HepG2 (cell line): ENCODE data around the gene PARP15. TPM values are rescaled to one million over a fixed set of nuclear protein-coding genes. Genes with fewer than 3 reads are reported as not detected.

Experiments used
- ATF7 ChIP-seq, 2 experiments: fragments of 450-650 bp in 1 of 2; sonication (generic) in 1 of 2; formaldehyde crosslinking in 1 of 2; IDR thresholded peaks; 2 replicates each; pipeline versions ENCODE4 v1.4.0 to v1.6.1; 2016 to 2020; ENCODE audit warnings: antibody characterized with exemption in 1 of 2, mild to moderate bottlenecking in 1 of 2, missing genetic modification reagents in 1 of 2
- KLF12 ChIP-seq: sonication (generic); formaldehyde crosslinking; IDR thresholded peaks from 2 replicates; pipeline ENCODE4 v1.4.0; 2020; ENCODE audit warnings: missing genetic modification reagents, borderline replicate concordance
- MED13 ChIP-seq: sonication (generic); formaldehyde crosslinking; IDR thresholded peaks from 2 replicates; pipeline ENCODE4 v1.5.0; 2020; ENCODE audit warnings: missing genetic modification reagents
- MEIS1 ChIP-seq: sonication (generic); formaldehyde crosslinking; IDR thresholded peaks from 2 replicates; pipeline ENCODE4 v1.9.0; 2021; ENCODE audit warnings: mild to moderate bottlenecking, missing genetic modification reagents, moderate library complexity, borderline replicate concordance
- NFIC ChIP-seq: IDR thresholded peaks from 2 replicates; pipeline ENCODE4 v1.6.1; 2012; ENCODE audit warnings: mild to moderate bottlenecking, low read length, inconsistent platforms
- PHF21A ChIP-seq: sonication (generic); formaldehyde crosslinking; IDR thresholded peaks from 2 replicates; pipeline ENCODE4 v1.5.0; 2020; ENCODE audit warnings: mild to moderate bottlenecking, missing genetic modification reagents
- TBX2 ChIP-seq: sonication (generic); formaldehyde crosslinking; IDR thresholded peaks from 2 replicates; pipeline ENCODE4 v1.5.0; 2020; ENCODE audit warnings: missing genetic modification reagents, mild to moderate bottlenecking, borderline replicate concordance
- ZBTB7A ChIP-seq: sonication (generic); formaldehyde crosslinking; IDR thresholded peaks from 2 replicates; pipeline ENCODE4 v1.8.0; 2022; ENCODE audit warnings: mild to moderate bottlenecking, missing genetic modification reagents
- ZNF772 ChIP-seq: sonication (generic); formaldehyde crosslinking; IDR thresholded peaks from 2 replicates; pipeline ENCODE4 v1.5.0; 2020; ENCODE audit warnings: mild to moderate bottlenecking, missing genetic modification reagents
- polyA plus RNA-seq, 8 experiments: library from polyadenylated mRNA; depleted of rRNA in 3 of 8; stranded (reverse) in 7 of 8; unstranded in 1 of 8; fragments of >200 nt; fragmentation: Illumina TruSeq in 4 of 8; extraction: Trizol in 4 of 8; gene quantifications; 2 replicates each; pipeline versions ENCODE4 v1.2.1 to v1.2.3, GENCODE V29; 2011 to 2016; ENCODE audit warnings: low read depth in 4 of 8, missing spikeins in 1 of 8, mixed read lengths in 1 of 8; ENCODE audit not compliant: insufficient read depth in 1 of 8
- total RNA-seq, 5 experiments: library from RNA; depleted of rRNA; stranded (reverse); fragments of >200 nt; fragmentation: Illumina TruSeq; extraction: Trizol; gene quantifications; 2 replicates each; pipeline ENCODE4 v1.2.3, GENCODE V29; 2016; ENCODE audit warnings: low read depth in 1 of 5
- TF ChIP-seq, protein P1 (sequence below): sonication (generic); formaldehyde crosslinking; IDR thresholded peaks from 2 replicates; pipeline ENCODE4 v1.4.0; 2020; ENCODE audit warnings: missing genetic modification reagents, borderline replicate concordance
- TF ChIP-seq, protein P2 (sequence below): sonication (generic); formaldehyde crosslinking; conservative IDR thresholded peaks from 2 replicates; pipeline ENCODE4 v1.8.0; 2022; ENCODE audit warnings: mild to moderate bottlenecking, moderate library complexity, missing genetic modification reagents
- TF ChIP-seq, protein P3 (sequence below): sonication (generic); formaldehyde crosslinking; IDR thresholded peaks from 2 replicates; pipeline ENCODE4 v1.4.0; 2020; ENCODE audit warnings: mild to moderate bottlenecking, missing genetic modification reagents, borderline replicate concordance
- TF ChIP-seq, protein P4 (sequence below): sonication (generic); formaldehyde crosslinking; IDR thresholded peaks from 2 replicates; pipeline ENCODE4 v1.5.0; 2020; ENCODE audit warnings: mild to moderate bottlenecking, missing genetic modification reagents, borderline replicate concordance
- TF ChIP-seq, protein P5 (sequence below): sonication (generic); formaldehyde crosslinking; IDR thresholded peaks from 2 replicates; pipeline ENCODE4 v1.5.0; 2020; ENCODE audit warnings: missing genetic modification reagents, mild to moderate bottlenecking, borderline replicate concordance

PARP15 gene
- total and polyA plus RNA-seq, 2 of the 13 experiments (the other 11 are each of a cell fraction or from before 2014, with no cell fraction given) = 0.02 TPM; not detected in 1

DNA sequence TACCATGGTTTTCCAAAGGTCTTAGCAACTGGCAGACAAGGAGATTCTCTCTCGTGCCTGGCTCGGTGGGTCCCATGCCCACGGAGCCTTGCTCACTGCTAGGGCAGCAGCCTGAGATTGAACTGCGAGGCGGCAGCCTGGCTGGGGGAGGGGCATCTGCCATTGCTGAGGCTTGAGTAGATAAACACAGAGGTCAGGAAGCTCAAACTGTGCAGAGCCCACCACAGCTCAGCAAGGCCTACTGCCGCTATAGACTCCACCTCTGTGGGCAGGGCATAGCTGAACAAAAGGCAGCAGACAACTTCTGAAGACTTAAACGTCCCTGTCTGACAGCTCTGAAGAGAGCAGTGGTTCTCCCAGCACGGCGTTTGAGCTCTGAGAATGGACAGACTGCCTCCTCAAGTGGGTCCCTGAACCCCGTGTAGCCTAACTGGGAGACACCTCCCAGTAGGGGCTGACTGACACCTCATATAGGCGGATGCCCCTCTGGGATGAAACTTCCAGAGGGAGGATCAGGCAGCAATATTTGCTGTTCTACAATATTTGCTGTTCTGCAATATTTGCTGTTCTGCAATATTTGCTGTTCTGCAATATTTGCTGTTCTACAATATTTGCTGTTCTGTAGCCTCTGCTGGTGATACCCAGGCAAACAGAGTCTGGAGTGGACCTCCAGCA lies 73.9 kb downstream of the PARP15 start (continued):
- TF ChIP-seq, protein P1, sequence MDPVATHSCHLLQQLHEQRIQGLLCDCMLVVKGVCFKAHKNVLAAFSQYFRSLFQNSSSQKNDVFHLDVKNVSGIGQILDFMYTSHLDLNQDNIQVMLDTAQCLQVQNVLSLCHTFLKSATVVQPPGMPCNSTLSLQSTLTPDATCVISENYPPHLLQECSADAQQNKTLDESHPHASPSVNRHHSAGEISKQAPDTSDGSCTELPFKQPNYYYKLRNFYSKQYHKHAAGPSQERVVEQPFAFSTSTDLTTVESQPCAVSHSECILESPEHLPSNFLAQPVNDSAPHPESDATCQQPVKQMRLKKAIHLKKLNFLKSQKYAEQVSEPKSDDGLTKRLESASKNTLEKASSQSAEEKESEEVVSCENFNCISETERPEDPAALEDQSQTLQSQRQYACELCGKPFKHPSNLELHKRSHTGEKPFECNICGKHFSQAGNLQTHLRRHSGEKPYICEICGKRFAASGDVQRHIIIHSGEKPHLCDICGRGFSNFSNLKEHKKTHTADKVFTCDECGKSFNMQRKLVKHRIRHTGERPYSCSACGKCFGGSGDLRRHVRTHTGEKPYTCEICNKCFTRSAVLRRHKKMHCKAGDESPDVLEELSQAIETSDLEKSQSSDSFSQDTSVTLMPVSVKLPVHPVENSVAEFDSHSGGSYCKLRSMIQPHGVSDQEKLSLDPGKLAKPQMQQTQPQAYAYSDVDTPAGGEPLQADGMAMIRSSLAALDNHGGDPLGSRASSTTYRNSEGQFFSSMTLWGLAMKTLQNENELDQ (CRISPR knock-in tag) = 0 out of 2 replicates have a peak, but pooled peaks have one; percentile 69
- TF ChIP-seq MEIS1 (CRISPR knock-in tag) = peak; percentile 88; the same call in 1 of the 2 replicates
- 0 out of 2 replicates have a peak, but pooled peaks have one; percentile 26 for TF ChIP-seq KLF12 (CRISPR knock-in tag)
- TF ChIP-seq MED13 (CRISPR knock-in tag) = peak; percentile 65; the same call in 1 of the 2 replicates
- TF ChIP-seq ATF7 (IDR thresholded peaks at IDR 0.05) = peak; percentile 89
- peak; percentile 92; the same call in 1 of the 2 replicates for TF ChIP-seq ATF7 (CRISPR knock-in tag; IDR thresholded peaks at IDR 0.05)
- TF ChIP-seq, protein P2, sequence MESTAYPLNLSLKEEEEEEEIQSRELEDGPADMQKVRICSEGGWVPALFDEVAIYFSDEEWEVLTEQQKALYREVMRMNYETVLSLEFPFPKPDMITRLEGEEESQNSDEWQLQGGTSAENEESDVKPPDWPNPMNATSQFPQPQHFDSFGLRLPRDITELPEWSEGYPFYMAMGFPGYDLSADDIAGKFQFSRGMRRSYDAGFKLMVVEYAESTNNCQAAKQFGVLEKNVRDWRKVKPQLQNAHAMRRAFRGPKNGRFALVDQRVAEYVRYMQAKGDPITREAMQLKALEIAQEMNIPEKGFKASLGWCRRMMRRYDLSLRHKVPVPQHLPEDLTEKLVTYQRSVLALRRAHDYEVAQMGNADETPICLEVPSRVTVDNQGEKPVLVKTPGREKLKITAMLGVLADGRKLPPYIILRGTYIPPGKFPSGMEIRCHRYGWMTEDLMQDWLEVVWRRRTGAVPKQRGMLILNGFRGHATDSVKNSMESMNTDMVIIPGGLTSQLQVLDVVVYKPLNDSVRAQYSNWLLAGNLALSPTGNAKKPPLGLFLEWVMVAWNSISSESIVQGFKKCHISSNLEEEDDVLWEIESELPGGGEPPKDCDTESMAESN (CRISPR knock-in tag) = peak; percentile 89
- TF ChIP-seq, protein P3, sequence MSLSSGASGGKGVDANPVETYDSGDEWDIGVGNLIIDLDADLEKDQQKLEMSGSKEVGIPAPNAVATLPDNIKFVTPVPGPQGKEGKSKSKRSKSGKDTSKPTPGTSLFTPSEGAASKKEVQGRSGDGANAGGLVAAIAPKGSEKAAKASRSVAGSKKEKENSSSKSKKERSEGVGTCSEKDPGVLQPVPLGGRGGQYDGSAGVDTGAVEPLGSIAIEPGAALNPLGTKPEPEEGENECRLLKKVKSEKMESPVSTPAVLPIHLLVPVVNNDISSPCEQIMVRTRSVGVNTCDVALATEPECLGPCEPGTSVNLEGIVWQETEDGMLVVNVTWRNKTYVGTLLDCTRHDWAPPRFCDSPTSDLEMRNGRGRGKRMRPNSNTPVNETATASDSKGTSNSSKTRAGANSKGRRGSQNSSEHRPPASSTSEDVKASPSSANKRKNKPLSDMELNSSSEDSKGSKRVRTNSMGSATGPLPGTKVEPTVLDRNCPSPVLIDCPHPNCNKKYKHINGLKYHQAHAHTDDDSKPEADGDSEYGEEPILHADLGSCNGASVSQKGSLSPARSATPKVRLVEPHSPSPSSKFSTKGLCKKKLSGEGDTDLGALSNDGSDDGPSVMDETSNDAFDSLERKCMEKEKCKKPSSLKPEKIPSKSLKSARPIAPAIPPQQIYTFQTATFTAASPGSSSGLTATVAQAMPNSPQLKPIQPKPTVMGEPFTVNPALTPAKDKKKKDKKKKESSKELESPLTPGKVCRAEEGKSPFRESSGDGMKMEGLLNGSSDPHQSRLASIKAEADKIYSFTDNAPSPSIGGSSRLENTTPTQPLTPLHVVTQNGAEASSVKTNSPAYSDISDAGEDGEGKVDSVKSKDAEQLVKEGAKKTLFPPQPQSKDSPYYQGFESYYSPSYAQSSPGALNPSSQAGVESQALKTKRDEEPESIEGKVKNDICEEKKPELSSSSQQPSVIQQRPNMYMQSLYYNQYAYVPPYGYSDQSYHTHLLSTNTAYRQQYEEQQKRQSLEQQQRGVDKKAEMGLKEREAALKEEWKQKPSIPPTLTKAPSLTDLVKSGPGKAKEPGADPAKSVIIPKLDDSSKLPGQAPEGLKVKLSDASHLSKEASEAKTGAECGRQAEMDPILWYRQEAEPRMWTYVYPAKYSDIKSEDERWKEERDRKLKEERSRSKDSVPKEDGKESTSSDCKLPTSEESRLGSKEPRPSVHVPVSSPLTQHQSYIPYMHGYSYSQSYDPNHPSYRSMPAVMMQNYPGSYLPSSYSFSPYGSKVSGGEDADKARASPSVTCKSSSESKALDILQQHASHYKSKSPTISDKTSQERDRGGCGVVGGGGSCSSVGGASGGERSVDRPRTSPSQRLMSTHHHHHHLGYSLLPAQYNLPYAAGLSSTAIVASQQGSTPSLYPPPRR (CRISPR knock-in tag) = peak; percentile 100
- TF ChIP-seq ZBTB7A (CRISPR knock-in tag) = peak; percentile 62; the same call in 1 of the 2 replicates
- TF ChIP-seq ZNF772 (CRISPR knock-in tag) = peak; percentile 98
- TF ChIP-seq, protein P4, sequence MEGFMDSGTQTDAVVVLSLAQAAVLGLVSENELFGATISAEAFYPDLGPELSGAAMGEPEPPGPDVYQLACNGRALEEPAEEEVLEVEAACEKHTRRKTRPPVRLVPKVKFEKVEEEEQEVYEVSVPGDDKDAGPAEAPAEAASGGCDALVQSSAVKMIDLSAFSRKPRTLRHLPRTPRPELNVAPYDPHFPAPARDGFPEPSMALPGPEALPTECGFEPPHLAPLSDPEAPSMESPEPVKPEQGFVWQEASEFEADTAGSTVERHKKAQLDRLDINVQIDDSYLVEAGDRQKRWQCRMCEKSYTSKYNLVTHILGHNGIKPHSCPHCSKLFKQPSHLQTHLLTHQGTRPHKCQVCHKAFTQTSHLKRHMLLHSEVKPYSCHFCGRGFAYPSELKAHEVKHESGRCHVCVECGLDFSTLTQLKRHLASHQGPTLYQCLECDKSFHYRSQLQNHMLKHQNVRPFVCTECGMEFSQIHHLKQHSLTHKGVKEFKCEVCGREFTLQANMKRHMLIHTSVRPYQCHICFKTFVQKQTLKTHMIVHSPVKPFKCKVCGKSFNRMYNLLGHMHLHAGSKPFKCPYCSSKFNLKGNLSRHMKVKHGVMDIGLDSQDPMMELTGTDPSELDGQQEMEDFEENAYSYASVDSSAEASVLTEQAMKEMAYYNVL (CRISPR knock-in tag) = peak; percentile 59; the same call in 1 of the 2 replicates
- peak; percentile 84 for TF ChIP-seq PHF21A (CRISPR knock-in tag)
- TF ChIP-seq TBX2 (CRISPR knock-in tag) = peak; percentile 99
- peak; percentile 89 for TF ChIP-seq NFIC
- TF ChIP-seq, protein P5, sequence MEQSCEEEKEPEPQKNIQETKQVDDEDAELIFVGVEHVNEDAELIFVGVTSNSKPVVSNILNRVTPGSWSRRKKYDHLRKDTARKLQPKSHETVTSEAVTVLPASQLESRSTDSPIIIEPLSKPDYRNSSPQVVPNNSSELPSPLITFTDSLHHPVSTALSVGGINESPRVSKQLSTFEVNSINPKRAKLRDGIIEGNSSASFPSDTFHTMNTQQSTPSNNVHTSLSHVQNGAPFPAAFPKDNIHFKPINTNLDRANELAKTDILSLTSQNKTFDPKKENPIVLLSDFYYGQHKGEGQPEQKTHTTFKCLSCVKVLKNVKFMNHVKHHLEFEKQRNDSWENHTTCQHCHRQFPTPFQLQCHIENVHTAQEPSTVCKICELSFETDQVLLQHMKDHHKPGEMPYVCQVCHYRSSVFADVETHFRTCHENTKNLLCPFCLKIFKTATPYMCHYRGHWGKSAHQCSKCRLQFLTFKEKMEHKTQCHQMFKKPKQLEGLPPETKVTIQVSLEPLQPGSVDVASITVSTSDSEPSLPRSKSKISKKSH (CRISPR knock-in tag) = peak; percentile 67; the same call in 1 of the 2 replicates
